Measurements from ENCODE around the gene GZMA.

GZMA gene

GRCh38 chr5:55070968-55071367, 31.5 kb upstream of the GZMA start:
- Histone ChIP-seq H2AFZ (ENCODE audit: low read depth, low read length) (no peak overlapping the region), H3K4me1 (ENCODE audit: insufficient read depth, low read length) (peaks cover 30% of the 10 kb centered on the region), H3K4me2 (ENCODE audit: insufficient read depth, low read length) (no peak overlapping the region), H3K36me3 (ENCODE audit: insufficient read depth, low read length) (no peaks in the 10 kb centered on the region), H3K9me3 (ENCODE audit: insufficient read depth, low read length, severe bottlenecking) (no peaks in the 10 kb centered on the region), H3K9ac (ENCODE audit: low read depth, low read length) (no peak overlapping the region), H3K4me3 (ENCODE audit: low read depth in 1 of 2, low read length in 2 of 2) (no peak overlapping the region), H3K27ac (ENCODE audit: low read length) (peak overlapping the region; percentile 22; the same call in 1 of the 2 replicates), H3K79me2 (ENCODE audit: insufficient read depth, low read length) (no peaks in the 10 kb centered on the region), H4K20me1 (ENCODE audit: insufficient read depth, low read length) (no peaks in the 10 kb centered on the region), H3K27me3 (ENCODE audit: insufficient read depth, low read length, poor library complexity) (no peaks in the 10 kb centered on the region)
- ATAC-seq (ENCODE audit: insufficient read depth, low read depth) (no peak), DNase-seq (no peak)
- no peak for TF ChIP-seq CTCF (IDR thresholded peaks at IDR 0.05; ENCODE audit: borderline replicate concordance, extremely low read depth, low read length, poor library complexity, severe bottlenecking)
- no peak for TF ChIP-seq EZH2 (IDR thresholded peaks at IDR 0.05; ENCODE audit: borderline replicate concordance, low read depth, low read length, severe bottlenecking)

- no peak overlapping the region for H3K9ac ChIP-seq (ENCODE audit: low read depth, low read length)
- DNase-seq = no peak
- no peaks in the 10 kb centered on the region for H3K36me3 ChIP-seq (ENCODE audit: insufficient read depth, low read length)
- H2AFZ ChIP-seq (ENCODE audit: low read depth, low read length) = no peak overlapping the region
- H3K4me1 ChIP-seq (ENCODE audit: insufficient read depth, low read length) = peaks cover 30% of the 10 kb centered on the region
- H3K79me2 ChIP-seq (ENCODE audit: insufficient read depth, low read length) = no peaks in the 10 kb centered on the region
- no peaks in the 10 kb centered on the region for H4K20me1 ChIP-seq (ENCODE audit: insufficient read depth, low read length)
- ATAC-seq (ENCODE audit: insufficient read depth, low read depth) = no peak
- no peaks in the 10 kb centered on the region for H3K9me3 ChIP-seq (ENCODE audit: insufficient read depth, low read length, severe bottlenecking)
- H3K27me3 ChIP-seq (ENCODE audit: insufficient read depth, low read length, poor library complexity) = no peaks in the 10 kb centered on the region
- H3K27ac ChIP-seq (ENCODE audit: low read length) = peak overlapping the region; percentile 22; the same call in 1 of the 2 replicates
- no peak overlapping the region for H3K4me3 ChIP-seq (ENCODE audit: low read depth in 1 of 2, low read length in 2 of 2)
- no peak overlapping the region for H3K4me2 ChIP-seq (ENCODE audit: insufficient read depth, low read length)
- TF ChIP-seq CTCF (IDR thresholded peaks at IDR 0.05; ENCODE audit: borderline replicate concordance, extremely low read depth, low read length, poor library complexity, severe bottlenecking) = no peak
- no peak for TF ChIP-seq EZH2 (IDR thresholded peaks at IDR 0.05; ENCODE audit: borderline replicate concordance, low read depth, low read length, severe bottlenecking)
Observed at GRCh38 chr5:55071413-55071812, 31.0 kb upstream of the GZMA start.

- Histone ChIP-seq H3K9ac (ENCODE audit: low read depth, low read length) (peak overlapping the region; percentile 28), H2AFZ (ENCODE audit: low read depth, low read length) (no peak overlapping the region), H3K27me3 (ENCODE audit: insufficient read depth, low read length, poor library complexity) (no peaks in the 10 kb centered on the region), H3K27ac (ENCODE audit: low read length) (peak overlapping the region; percentile 66), H3K4me2 (ENCODE audit: insufficient read depth, low read length) (peak overlapping the region; percentile 35), H4K20me1 (ENCODE audit: insufficient read depth, low read length) (no peaks in the 10 kb centered on the region), H3K9me3 (ENCODE audit: insufficient read depth, low read length, severe bottlenecking) (no peaks in the 10 kb centered on the region), H3K79me2 (ENCODE audit: insufficient read depth, low read length) (no peaks in the 10 kb centered on the region), H3K4me3 (ENCODE audit: low read depth in 1 of 2, low read length in 2 of 2) (no peak overlapping the region), H3K4me1 (ENCODE audit: insufficient read depth, low read length) (peaks cover 30% of the 10 kb centered on the region), H3K36me3 (ENCODE audit: insufficient read depth, low read length) (no peaks in the 10 kb centered on the region)
- DNase-seq (no peak), ATAC-seq (ENCODE audit: insufficient read depth, low read depth) (peak; percentile 96)
- no peak for TF ChIP-seq EZH2 (IDR thresholded peaks at IDR 0.05; ENCODE audit: borderline replicate concordance, low read depth, low read length, severe bottlenecking)
Observed at GRCh38 chr5:55072666-55073065, 29.8 kb upstream of the GZMA start.

GRCh38 chr5:55073211-55073610, 29.2 kb upstream of the GZMA start:
- Histone ChIP-seq H3K4me1 (ENCODE audit: insufficient read depth, low read length) (peaks cover 30% of the 10 kb centered on the region), H3K4me3 (ENCODE audit: low read depth in 1 of 2, low read length in 2 of 2) (no peak overlapping the region), H3K9me3 (ENCODE audit: insufficient read depth, low read length, severe bottlenecking) (no peaks in the 10 kb centered on the region), H3K9ac (ENCODE audit: low read depth, low read length) (peak overlapping the region; percentile 28; the same call in 1 of the 2 replicates), H3K36me3 (ENCODE audit: insufficient read depth, low read length) (no peaks in the 10 kb centered on the region), H3K79me2 (ENCODE audit: insufficient read depth, low read length) (no peaks in the 10 kb centered on the region), H4K20me1 (ENCODE audit: insufficient read depth, low read length) (no peaks in the 10 kb centered on the region), H2AFZ (ENCODE audit: low read depth, low read length) (no peak overlapping the region), H3K4me2 (ENCODE audit: insufficient read depth, low read length) (peak overlapping the region; percentile 35), H3K27ac (ENCODE audit: low read length) (peak overlapping the region; percentile 66), H3K27me3 (ENCODE audit: insufficient read depth, low read length, poor library complexity) (no peaks in the 10 kb centered on the region)
- ATAC-seq (ENCODE audit: insufficient read depth, low read depth) (no peak), DNase-seq (no peak)
- TF ChIP-seq EZH2 (IDR thresholded peaks at IDR 0.05; ENCODE audit: borderline replicate concordance, low read depth, low read length, severe bottlenecking) = no peak
- no peak for TF ChIP-seq CTCF (IDR thresholded peaks at IDR 0.05; ENCODE audit: borderline replicate concordance, extremely low read depth, low read length, poor library complexity, severe bottlenecking)
